HepG2 (cell line): ENCODE data around the gene TMEM271. TPM values are rescaled to one million over a fixed set of nuclear protein-coding genes. Genes with fewer than 3 reads are reported as not detected.
A peak's percentile ranks its signal among the peaks of the same experiment; 100 is the strongest.

Experiments
- ATAC-seq: fragments of 200-7000 bp; cut with Tn5 transposase; 3 replicates; pipeline ENCODE4 v1.9.1; 2020; ENCODE audit warnings: mild to moderate bottlenecking, moderate library complexity
- BruUV-seq: library from RNA; stranded (reverse); fragments of 400-500 nt; replicated peaks from 2 replicates; lab custom pipeline; 2021; lab: Mats Ljungman, UMichigan
- CTCF ChIA-PET: fragments of 300-600 bp; formaldehyde crosslinking; extraction: SDS; loops from one replicate; lab custom pipeline; 2021; ENCODE audit warnings: low total read pairs, inconsistent platforms, low intra/inter-chr PET ratio; lab: Yijun Ruan, JAX
- POLR2A ChIA-PET: fragments of 350-600 bp; sonication (Branson Sonifier 250); formaldehyde crosslinking; loops from one replicate; lab custom pipeline; 2020; ENCODE audit warnings: antibody characterized with exemption, inconsistent platforms; lab: Yijun Ruan, JAX
- DNase-seq: peaks from one replicate; pipeline ENCODE4 v3.0.0-alpha.2; 2015; ENCODE audit warnings: low spot score
- FAIRE-seq: peaks from 3 replicates; lab custom pipeline; 2011; peaks lifted over from hg19 to GRCh38; lab: Jason Lieb, UNC
- H2AFZ ChIP-seq: one replicate; pipeline ENCODE4 v1.6.1; 2011; ENCODE audit warnings: low read length, inconsistent platforms
- H3K27ac ChIP-seq: fragments of 300-600 bp; 3 replicates; pipeline ENCODE4 v1.8.0; 2011; ENCODE audit warnings: mixed run types, mild to moderate bottlenecking, mixed read lengths, low read length, inconsistent platforms; ENCODE audit not compliant: insufficient read depth; ENCODE audit errors: extremely low read length
- H3K27me3 ChIP-seq, 2 experiments: fragments of 200-600 bp in 1 of 2; 2 replicates in 1 of 2; 3 replicates in 1 of 2; pipeline versions ENCODE4 v1.6.0 to v1.8.0; 2011; ENCODE audit warnings: low read length in 2 of 2, mild to moderate bottlenecking in 2 of 2, moderate library complexity in 2 of 2, inconsistent platforms in 1 of 2; ENCODE audit not compliant: insufficient read depth in 2 of 2, control insufficient read depth in 1 of 2
- H3K36me3 ChIP-seq, 2 experiments: fragments of 200-600 bp in 1 of 2; replicated peaks in 1 of 2; 2 replicates in 1 of 2; 3 replicates in 1 of 2; pipeline versions ENCODE4 v1.5.1 to v1.8.0; 2011; ENCODE audit warnings: low read length in 2 of 2, inconsistent platforms in 1 of 2; ENCODE audit not compliant: insufficient read depth in 2 of 2, control insufficient read depth in 1 of 2
- H3K4me1 ChIP-seq: 2 replicates; pipeline ENCODE4 v1.5.1; 2012; ENCODE audit warnings: low read length, inconsistent platforms; ENCODE audit not compliant: insufficient read depth
- H3K4me2 ChIP-seq: 2 replicates; pipeline ENCODE4 v1.6.0; 2011; ENCODE audit warnings: low read depth, low read length, inconsistent platforms
- H3K4me3 ChIP-seq, 3 experiments: fragments of 200-600 bp in 1 of 3; sonication (generic), shearing (Covaris generic) in 1 of 3; replicated peaks in 1 of 3; 2 replicates each; pipeline ENCODE4 v1.5.1; 2011 to 2016; ENCODE audit warnings: low read length in 3 of 3, inconsistent platforms in 2 of 3, low read depth in 2 of 3, mild to moderate bottlenecking in 2 of 3, control low read depth in 1 of 3, mixed read lengths in 1 of 3; ENCODE audit not compliant: insufficient read depth in 1 of 3
- H3K79me2 ChIP-seq: one replicate; pipeline ENCODE4 v1.6.1; 2011; ENCODE audit warnings: low read length, inconsistent platforms; ENCODE audit not compliant: insufficient read depth
- H3K9ac ChIP-seq: 2 replicates; pipeline ENCODE4 v1.6.0; 2011; ENCODE audit warnings: mild to moderate bottlenecking, low read depth, low read length, inconsistent platforms; ENCODE audit not compliant: insufficient read depth
- H3K9me3 ChIP-seq: 2 replicates; pipeline ENCODE4 v1.5.1; 2012; ENCODE audit warnings: mild to moderate bottlenecking, low read length
- H4K20me1 ChIP-seq: 2 replicates; pipeline ENCODE4 v1.6.0; 2011; ENCODE audit warnings: inconsistent platforms, mild to moderate bottlenecking, low read length, moderate library complexity; ENCODE audit not compliant: insufficient read depth
- MIXL1 ChIP-seq: IDR thresholded peaks from 2 replicates; pipeline ENCODE4 v1.6.1; 2016
- TEAD3 ChIP-seq: optimal IDR thresholded peaks from 2 replicates; pipeline ENCODE3; 2016; ENCODE audit warnings: borderline replicate concordance
- ZEB1 ChIP-seq: IDR thresholded peaks from 2 replicates; pipeline ENCODE4 v1.6.1; 2012; ENCODE audit warnings: mild to moderate bottlenecking, low read depth, inconsistent platforms; ENCODE audit not compliant: insufficient replicate concordance
- ZNF619 ChIP-seq: sonication (generic); formaldehyde crosslinking; IDR thresholded peaks from 2 replicates; pipeline ENCODE4 v1.4.0; 2020; ENCODE audit warnings: mild to moderate bottlenecking, missing genetic modification reagents
- WGBS: methylation state at CpG from one replicate; pipeline ENCODE4 v1.1.6; 2017; ENCODE audit warnings: low lambda C conversion rate; 5-methylcytosine and 5-hydroxymethylcytosine counted together
- in situ Hi-C: cut with HindIII; loops from 2 replicates; pipeline ENCODE4 v1.10.0; 2017; ENCODE audit warnings: low pct_unique_long_range_greater_than_20kb; ENCODE audit not compliant: extremely low pct_ligation_motif_present
- intact Hi-C: fragments of 100-400 bp; cut with micrococcal nuclease; formaldehyde crosslinking; loops from one replicate; pipeline ENCODE4 v1.10.0; 2022; ENCODE audit not compliant: unreplicated experiment
- polyA plus RNA-seq, 8 experiments: library from polyadenylated mRNA; depleted of rRNA in 3 of 8; stranded (reverse) in 7 of 8; unstranded in 1 of 8; fragments of >200 nt; fragmentation: Illumina TruSeq in 4 of 8; extraction: Trizol in 4 of 8; gene quantifications; 2 replicates each; pipeline versions ENCODE4 v1.2.1 to v1.2.3, GENCODE V29; 2011 to 2016; ENCODE audit warnings: low read depth in 4 of 8, missing spikeins in 1 of 8, mixed read lengths in 1 of 8; ENCODE audit not compliant: insufficient read depth in 1 of 8
- total RNA-seq, 5 experiments: library from RNA; depleted of rRNA; stranded (reverse); fragments of >200 nt; fragmentation: Illumina TruSeq; extraction: Trizol; gene quantifications; 2 replicates each; pipeline ENCODE4 v1.2.3, GENCODE V29; 2016; ENCODE audit warnings: low read depth in 1 of 5
- TF ChIP-seq, protein P1 (sequence below): fragments of 450-650 bp; IDR thresholded peaks from 2 replicates; pipeline ENCODE4 v1.6.1; 2016

The TMEM271 gene
- total and polyA plus RNA-seq, 2 of the 13 experiments (the other 11 are each of a cell fraction or from before 2014, with no cell fraction given): not detected

DNA sequence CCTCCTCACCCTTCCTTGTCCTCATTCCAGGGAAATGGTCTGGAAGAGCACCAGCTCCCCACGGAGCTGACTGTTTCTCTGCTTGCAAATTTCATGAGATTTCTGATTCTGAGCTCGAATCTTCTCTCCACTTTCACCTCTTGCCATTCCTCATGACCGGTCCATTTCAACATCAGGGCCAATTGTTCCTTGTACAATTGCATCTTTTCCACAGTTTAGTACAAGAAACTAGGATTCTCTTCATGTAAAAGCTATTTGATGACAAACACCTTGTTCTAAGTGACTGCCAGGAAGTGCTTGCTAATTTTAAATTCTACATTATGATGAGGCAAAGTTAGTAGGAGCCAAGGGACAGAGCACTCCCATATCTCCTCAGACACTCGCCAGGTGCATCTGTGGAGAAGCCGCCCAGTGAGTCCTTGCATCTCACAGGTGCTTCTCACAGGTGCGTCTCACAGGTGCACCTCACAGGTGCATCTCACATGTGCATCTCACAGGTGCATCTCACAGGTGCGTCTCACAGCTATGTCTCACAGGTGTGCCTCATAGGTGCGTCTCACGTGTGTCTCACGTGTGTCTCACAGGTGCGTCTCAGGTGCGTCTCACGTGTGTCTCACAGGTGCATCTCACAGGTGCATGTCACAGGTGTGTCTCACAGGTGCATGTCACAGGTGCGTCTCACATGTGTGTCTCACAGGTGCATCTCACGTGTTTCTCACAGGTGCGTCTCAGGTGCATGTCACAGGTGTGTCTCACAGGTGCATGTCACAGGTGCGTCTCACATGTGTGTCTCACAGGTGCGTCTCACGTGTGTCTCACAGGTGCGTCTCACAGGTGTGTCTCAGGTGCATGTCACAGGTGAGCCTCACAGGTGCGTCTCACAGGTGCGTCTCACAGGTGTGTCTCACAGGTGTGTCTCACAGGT is 46.2 kb upstream of the TMEM271 start:
- Histone ChIP-seq H4K20me1 (no peaks in the 10 kb centered on the region), H3K79me2 (no peaks in the 10 kb centered on the region), H3K27ac (no peak overlapping the region), H2AFZ (no peak overlapping the region), H3K4me2 (no peak overlapping the region), H3K9ac (no peak overlapping the region), H3K36me3 (no peaks in the 10 kb centered on the region), H3K4me1 (no peaks in the 10 kb centered on the region), H3K27me3 (peaks cover 7 to 68% of the 10 kb centered on the region in 2 experiments; a peak in 4 of 5 replicates), H3K9me3 (no peaks in the 10 kb centered on the region), H3K4me3 (no peak overlapping the region)
- intact Hi-C loops (no loop called here), in situ Hi-C loops (no loop called here)
- TF ChIP-seq, protein P1, sequence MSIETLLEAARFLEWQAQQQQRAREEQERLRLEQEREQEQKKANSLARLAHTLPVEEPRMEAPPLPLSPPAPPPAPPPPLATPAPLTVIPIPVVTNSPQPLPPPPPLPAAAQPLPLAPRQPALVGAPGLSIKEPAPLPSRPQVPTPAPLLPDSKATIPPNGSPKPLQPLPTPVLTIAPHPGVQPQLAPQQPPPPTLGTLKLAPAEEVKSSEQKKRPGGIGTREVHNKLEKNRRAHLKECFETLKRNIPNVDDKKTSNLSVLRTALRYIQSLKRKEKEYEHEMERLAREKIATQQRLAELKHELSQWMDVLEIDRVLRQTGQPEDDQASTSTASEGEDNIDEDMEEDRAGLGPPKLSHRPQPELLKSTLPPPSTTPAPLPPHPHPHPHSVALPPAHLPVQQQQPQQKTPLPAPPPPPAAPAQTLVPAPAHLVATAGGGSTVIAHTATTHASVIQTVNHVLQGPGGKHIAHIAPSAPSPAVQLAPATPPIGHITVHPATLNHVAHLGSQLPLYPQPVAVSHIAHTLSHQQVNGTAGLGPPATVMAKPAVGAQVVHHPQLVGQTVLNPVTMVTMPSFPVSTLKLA: peak; percentile 54
- TF ChIP-seq ZEB1 (peak; percentile 85), TEAD3 (no peak)
- ChIA-PET CTCF (no interaction called here), POLR2A (no interaction called here)
- no peak for DNase-seq
- BruUV-seq: no TSS peak
- FAIRE-seq: no peak
- no peak for ATAC-seq
- WGBS: 56% methylated on average over 16 of the region's 22 CpGs

DNA sequence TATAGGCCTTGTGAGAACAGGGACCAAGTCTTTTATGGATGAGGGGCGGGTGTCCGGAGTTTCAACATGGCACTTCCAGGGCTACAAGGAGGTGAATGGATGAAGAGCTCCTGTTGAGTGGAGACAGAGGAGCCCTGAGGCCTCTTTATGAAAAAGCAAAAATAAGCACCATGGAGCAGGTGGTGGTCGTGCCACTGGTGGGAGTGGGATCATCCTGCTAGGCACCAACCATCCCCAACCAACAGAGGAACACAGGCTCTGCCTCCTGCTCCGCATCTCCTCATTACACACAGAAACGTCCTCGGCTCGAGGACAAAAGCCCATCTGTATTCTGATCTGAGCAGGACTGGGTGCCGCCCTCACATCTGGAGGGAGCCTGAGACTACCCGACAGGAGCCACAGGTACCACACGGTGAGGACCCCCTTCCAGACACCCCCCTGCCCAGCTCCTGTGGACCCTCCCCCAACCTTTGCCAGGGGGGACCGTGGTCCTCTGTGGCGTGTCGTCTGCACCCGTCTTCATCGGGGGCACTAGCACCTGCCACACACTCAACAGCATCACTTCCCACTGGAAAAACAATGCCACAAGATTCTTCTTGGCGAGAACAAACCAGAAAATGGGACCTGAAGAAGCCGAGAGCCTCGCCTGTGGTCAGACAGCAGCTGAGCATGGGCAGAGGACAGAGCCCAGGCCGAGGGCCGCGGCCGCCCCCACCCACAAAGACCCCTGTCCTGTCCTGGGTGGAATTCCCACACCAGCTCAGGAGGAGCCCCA is 45.4 kb upstream of the TMEM271 start:
- H3K4me3 ChIP-seq: no peak overlapping the region
- BruUV-seq: no TSS peak
- no peak overlapping the region for H3K4me2 ChIP-seq
- 30% methylated on average over 13 of the region's 22 CpGs for WGBS
- CTCF ChIA-PET: no interaction called here
- H3K27ac ChIP-seq: no peak overlapping the region
- intact Hi-C loops: no loop called here
- FAIRE-seq (no peak), ATAC-seq (no peak), DNase-seq (no peak)
- H4K20me1 ChIP-seq: no peaks in the 10 kb centered on the region
- peaks cover 5 to 62% of the 10 kb centered on the region in 2 experiments; a peak in 4 of 5 replicates for H3K27me3 ChIP-seq
- no peaks in the 10 kb centered on the region for H3K9me3 ChIP-seq
- H3K4me1 ChIP-seq: no peaks in the 10 kb centered on the region
- no peaks in the 10 kb centered on the region for H3K36me3 ChIP-seq
- no peaks in the 10 kb centered on the region for H3K79me2 ChIP-seq
- POLR2A ChIA-PET: no interaction called here
- in situ Hi-C loops: no loop called here
- H3K9ac ChIP-seq: no peak overlapping the region
- TF ChIP-seq MIXL1 (CRISPR knock-in tag): no peak
- no peak for TF ChIP-seq ZNF619 (CRISPR knock-in tag)
- H2AFZ ChIP-seq: no peak overlapping the region
